ENCODE data around the gene ZFYVE28.

ZFYVE28 gene

DNA sequence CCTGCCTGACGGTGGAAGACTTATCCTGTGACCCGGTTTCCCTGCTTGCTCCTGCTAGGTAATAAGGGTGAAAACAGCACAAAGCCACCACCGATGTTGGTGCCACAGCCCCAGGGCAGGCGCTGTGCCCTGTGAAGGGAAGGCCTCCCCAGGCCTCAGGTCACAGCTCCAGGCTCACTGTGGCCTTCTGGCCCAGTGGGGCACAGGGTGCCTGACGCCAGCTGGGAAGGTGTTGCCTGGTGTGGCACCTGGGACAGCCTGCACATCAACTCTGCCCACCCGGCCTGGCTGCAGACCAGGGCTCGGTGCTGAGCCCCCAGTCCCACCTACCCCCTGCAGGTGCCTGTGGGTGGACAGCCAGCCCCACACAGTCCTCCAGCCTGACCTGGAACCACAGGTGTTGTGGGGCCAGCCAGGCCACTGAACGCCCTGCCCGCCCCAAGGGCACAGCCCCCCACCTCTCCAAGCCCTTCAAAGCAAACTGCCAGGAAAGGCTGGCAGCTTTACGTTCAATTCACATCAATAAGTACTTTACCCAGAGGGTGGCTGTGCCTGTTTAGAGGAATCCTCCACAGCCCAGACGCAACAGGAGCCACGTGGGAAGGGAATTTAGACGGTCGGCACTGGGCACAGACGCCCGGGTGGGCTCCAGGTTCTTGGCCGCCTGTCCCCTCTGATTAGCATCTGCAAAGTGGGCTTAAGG lies 54.3 kb downstream of the ZFYVE28 start:
- Mint-ChIP-seq H3K4me1 (peaks cover 9% of the 10 kb centered on the region), H3K36me3 (no peaks in the 10 kb centered on the region), H3K27me3 (no peaks in the 10 kb centered on the region), H3K4me3 (peak overlapping the region; percentile 75), H3K9me3 (no peaks in the 10 kb centered on the region), H3K27ac (peak overlapping the region; percentile 30)

DNA sequence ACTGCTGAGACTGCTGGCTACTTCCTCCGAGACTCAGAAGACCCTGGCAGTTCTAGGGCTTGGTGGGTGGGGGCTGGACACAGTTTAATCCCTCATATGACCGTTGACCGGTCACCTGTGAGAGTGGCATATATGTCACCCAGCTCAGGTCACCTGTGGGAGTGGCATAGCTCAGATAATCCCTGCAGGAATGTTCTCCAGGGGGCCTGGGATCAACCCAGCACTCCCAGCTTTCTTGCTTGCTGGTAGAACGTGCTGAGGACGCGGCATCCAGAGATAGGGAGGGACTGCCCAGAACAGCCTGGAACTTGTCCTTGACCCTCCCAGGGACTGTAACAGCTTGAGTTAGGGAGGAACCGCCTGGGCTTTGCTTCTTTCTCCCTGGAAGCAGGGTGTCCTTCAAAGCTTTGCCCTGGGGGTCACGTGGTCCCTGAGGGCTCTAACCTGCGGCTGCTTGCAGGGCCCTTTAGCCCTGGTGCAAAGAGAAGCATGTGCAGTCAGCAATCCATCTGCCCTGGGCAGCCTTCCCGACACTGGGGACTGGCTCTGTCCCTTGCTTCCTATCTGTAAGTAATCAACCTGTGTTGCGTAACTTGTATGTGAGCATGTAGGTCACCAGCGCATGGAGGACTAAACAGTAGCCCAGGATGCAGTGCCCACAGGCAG lies 55.3 kb downstream of the ZFYVE28 start:
- Mint-ChIP-seq H3K27me3 (no peaks in the 10 kb centered on the region), H3K9me3 (no peaks in the 10 kb centered on the region), H3K27ac (no peak overlapping the region), H3K4me1 (peaks cover 9% of the 10 kb centered on the region), H3K4me3 (no peak overlapping the region), H3K36me3 (no peaks in the 10 kb centered on the region)

DNA sequence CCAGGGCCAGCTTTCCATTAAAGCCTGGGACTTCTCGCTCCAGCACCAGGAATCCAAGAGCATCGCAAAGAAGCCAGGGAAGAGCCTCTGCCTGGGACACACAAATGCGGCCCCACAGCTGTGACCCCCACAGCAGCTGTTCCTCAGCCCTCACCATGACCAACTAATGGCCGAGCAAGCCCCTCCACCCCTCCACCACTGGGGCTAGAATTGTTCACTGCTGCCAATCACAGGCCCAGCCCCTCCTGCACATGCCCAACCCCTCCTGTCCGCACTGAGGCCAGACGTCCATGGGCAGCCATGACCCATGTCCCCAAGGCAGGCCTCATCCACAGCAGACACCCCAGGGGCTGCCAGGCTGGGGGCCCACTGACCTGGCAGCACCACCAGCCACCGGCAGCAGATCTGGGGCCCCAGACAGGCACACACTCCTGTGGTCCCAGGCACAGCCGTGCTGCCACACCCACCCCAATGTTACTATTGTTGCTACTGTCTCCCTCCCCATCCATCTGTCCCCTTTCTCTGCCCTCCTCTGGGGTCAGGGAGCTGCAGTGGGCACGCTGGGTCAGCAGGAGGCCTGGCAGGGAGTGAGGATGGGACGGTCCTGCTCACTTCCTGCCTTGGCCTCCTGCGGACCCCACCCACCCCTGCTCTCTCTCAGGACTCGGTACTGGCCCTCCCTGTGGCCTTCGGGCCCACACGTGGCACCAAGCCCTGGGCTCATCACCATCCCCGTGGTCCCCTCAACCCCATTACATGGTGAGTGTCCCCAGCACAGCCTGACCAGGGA lies 56.0 kb downstream of the ZFYVE28 start:
- peaks cover 9% of the 10 kb centered on the region for H3K4me1 Mint-ChIP-seq
- H3K4me3 Mint-ChIP-seq = no peak overlapping the region
- H3K27me3 Mint-ChIP-seq = no peaks in the 10 kb centered on the region
- no peaks in the 10 kb centered on the region for H3K9me3 Mint-ChIP-seq
- H3K36me3 Mint-ChIP-seq = no peaks in the 10 kb centered on the region
- no peak overlapping the region for H3K27ac Mint-ChIP-seq

DNA sequence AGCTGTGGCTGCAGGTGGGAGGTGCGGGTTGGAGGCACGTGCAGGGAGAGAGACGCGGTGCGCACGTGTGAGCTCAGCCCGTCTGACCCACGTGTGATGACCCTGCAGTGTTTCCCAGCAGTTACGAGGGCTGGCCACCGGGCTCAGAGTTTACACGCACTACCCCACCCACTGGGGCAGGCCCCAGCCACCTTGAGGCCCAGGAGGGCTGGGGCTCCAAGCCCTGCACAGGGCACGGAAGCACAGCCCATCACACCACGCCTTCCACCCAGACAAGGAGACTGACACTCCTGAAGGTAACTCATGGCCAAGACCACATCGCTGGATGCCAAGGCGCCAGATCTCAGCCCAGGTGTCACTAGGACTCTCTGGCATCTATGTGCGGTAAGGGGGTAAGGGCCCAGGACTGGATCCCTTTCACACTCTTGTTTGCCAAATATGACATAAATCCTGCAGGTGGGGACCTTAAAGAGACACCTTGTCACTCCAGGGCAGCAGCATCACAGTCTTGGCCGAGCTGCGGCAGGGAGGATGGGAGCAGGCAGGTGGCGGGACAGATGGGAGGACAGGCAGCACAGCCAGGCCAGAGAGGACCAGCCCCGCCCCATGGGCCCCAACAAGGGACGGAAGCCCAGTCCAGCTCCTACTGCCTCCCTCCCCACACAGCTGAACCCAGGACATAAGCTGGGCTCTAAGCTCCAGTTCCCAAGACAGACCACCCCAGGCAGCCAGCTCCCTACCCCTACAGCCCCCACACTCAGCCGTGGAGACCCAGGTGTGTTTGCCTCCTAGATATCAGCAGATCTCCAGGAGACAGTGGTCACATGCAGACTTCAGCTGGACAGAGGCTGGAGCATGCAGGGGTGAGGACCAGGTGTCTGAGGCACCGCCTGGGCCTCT lies 56.8 kb downstream of the ZFYVE28 start:
- H3K4me1 Mint-ChIP-seq = peaks cover 9% of the 10 kb centered on the region
- no peaks in the 10 kb centered on the region for H3K27me3 Mint-ChIP-seq
- no peak overlapping the region for H3K27ac Mint-ChIP-seq
- H3K9me3 Mint-ChIP-seq = no peaks in the 10 kb centered on the region
- no peaks in the 10 kb centered on the region for H3K36me3 Mint-ChIP-seq
- H3K4me3 Mint-ChIP-seq = no peak overlapping the region

DNA sequence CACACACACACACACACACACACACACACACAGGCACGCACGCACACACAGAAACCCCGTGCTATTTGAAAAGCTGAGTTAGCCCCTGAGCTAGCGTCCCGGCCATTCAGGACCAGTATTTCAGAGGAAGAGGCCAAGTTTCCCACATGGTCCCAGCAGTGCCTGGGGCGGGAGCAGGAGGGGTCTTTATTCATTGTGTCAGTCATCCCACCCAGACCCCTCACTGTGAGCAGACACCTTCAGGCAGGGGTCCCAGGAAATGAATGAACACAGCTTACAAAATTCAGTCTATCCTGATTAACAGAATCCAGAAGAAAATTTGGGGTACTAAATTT lies 58.1 kb downstream of the ZFYVE28 start:
- H3K36me3 Mint-ChIP-seq = no peaks in the 10 kb centered on the region
- no peaks in the 10 kb centered on the region for H3K27me3 Mint-ChIP-seq
- no peak overlapping the region for H3K27ac Mint-ChIP-seq
- H3K4me3 Mint-ChIP-seq = no peak overlapping the region
- peaks cover 14% of the 10 kb centered on the region for H3K4me1 Mint-ChIP-seq
- H3K9me3 Mint-ChIP-seq = no peaks in the 10 kb centered on the region

DNA sequence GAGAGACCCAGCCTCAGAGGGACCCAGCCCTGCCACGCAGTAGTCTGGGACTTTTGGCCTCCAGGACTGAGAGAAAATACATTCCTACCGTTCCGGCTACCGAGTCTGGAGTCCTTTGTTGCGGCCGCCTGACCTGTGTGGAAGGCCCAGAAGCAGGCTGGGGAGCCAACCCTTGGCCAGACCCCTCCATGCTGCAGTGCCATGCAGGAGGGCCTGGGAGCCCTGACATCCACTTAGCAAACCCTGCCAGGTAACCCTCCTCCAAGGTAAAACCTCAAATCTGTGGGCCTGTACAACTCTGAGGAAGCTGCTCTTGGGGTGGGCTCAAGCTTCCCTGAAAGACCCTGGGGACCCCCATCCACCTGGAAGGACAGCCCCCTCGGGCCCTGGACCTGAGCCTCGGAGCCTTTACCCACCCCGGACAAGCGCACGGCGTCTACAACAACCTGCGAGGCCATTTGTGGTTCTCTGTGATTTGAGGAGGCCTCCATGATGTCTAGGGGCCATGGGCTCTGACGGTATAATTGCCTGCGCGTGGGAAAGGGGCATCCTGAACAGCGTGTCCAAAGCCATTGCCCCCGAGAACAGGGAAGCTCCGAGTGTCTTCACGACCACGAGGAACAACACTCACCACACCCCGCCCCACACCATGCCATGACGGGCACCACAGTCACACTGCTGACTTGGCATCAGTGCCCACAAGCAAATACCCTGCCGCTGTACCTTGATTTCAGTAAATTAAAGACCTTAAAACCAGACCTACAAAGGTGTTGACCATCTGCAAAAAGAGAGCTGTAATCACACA lies 58.7 kb downstream of the ZFYVE28 start:
- no peaks in the 10 kb centered on the region for H3K36me3 Mint-ChIP-seq
- no peak overlapping the region for H3K4me3 Mint-ChIP-seq
- H3K27me3 Mint-ChIP-seq = no peaks in the 10 kb centered on the region
- H3K27ac Mint-ChIP-seq = no peak overlapping the region
- H3K9me3 Mint-ChIP-seq = no peaks in the 10 kb centered on the region
- peaks cover 17% of the 10 kb centered on the region for H3K4me1 Mint-ChIP-seq

DNA sequence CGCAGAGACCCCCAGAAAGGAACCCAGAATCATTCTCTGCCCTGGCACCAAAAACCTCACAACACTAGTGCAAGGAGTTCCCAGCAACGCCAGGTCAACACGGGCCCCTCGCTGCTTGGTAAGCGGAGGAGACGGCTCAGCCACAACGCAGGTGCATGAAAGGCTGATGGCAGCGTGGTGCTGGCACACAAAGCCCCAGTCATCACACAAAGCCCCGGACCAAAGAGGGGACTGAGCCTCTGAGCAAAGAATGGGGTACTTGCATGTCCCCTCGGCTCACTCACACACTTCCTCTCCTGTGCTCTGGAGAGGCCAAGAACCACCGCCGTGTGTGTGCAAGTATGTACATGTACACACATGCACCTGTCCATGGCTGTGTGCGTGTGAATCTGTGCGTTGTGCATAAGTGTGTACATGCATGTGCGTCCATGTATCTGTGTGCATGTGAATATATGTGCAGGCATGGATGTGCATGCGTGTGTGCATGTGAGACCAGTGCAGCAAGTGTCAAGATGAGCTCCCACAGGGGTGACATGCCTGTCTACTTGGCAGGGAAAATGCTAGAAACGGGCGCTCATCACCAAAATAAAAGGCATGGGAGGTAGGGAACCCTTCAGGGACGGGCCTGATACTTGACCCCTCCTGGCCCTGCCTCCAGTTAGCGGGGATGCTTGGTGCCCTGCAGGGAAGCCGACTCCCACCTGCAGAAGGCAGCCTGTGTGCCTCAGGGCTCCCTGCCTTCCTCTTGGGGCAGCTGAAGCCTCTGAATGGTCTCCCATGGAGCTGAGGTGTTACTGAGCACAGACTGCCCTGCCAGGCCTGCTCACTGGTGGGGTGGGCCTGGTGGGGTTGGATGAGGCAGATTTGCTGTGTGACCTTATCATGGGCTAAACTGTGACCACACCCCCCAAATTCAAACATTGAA lies 60.4 kb downstream of the ZFYVE28 start:
- no peaks in the 10 kb centered on the region for H3K36me3 Mint-ChIP-seq
- no peak overlapping the region for H3K4me3 Mint-ChIP-seq
- peaks cover 13% of the 10 kb centered on the region for H3K4me1 Mint-ChIP-seq
- no peaks in the 10 kb centered on the region for H3K9me3 Mint-ChIP-seq
- no peak overlapping the region for H3K27ac Mint-ChIP-seq
- no peaks in the 10 kb centered on the region for H3K27me3 Mint-ChIP-seq

DNA sequence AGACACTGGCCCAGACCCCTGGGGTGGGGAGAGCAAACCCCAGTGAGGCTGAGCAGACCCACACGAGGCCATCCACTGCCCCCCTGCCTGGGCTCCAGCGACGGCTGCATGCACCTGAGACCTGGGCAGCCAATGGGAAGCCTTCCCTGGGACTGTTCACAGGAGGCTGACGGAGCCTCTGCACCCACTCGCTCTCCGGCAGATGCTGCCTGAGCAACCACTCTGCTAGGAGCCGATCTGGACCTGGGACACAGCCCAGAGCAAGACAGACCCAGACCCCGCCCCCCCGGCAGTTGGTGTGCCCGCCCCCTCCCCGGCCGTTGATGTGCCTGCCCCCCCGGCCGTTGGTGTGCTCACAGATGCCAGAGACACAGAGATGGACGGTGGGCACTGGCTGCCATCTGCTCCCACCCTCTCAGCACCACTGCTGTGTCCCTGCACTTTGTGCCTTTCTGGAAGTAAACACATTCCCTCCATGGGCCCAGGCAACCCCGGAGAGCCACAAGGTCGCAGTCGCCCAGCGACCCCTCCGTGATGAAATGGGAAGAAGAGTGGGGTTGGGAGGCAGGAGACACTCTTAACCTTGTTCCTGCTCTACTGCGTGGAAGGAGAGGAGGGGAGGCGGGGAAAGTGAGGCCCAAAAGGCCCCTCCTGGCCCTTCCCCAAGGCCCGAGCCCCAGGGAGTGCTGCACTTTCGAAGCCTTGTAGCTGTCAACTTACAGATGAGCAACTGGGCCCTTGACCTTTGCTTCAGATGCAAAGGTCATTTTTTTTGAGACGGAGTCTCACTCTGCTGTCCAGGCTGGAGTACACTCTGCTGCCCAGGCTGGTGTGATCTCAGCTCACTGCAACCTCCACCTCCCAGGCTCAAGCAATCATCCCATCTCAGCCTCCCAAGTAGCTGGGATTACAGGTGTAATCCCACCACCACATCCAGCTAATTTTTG lies 62.0 kb downstream of the ZFYVE28 start:
- no peak overlapping the region for H3K4me3 Mint-ChIP-seq
- no peaks in the 10 kb centered on the region for H3K36me3 Mint-ChIP-seq
- peaks cover 10% of the 10 kb centered on the region for H3K4me1 Mint-ChIP-seq
- no peaks in the 10 kb centered on the region for H3K9me3 Mint-ChIP-seq
- no peaks in the 10 kb centered on the region for H3K27me3 Mint-ChIP-seq
- no peak overlapping the region for H3K27ac Mint-ChIP-seq

DNA sequence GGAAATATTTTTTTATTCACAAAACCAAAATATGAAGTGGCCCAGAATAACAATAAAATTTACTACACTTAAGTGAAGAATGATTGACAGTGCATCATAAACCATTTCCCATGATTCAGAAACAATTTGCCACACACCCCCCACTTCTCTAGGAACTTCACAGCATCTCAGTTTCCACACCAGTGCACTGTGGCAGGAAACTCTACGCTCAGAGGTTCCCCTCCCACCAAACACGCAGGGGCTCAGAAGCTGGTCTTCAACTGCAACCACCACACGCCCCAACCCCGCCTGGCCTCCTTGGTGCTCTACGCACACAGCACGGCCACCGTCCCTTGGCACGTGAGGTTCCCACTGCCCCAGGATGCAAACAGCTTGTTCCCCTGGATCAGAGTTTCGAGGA lies 63.7 kb downstream of the ZFYVE28 start:
- peak overlapping the region; percentile 39 for H3K4me3 Mint-ChIP-seq

DNA sequence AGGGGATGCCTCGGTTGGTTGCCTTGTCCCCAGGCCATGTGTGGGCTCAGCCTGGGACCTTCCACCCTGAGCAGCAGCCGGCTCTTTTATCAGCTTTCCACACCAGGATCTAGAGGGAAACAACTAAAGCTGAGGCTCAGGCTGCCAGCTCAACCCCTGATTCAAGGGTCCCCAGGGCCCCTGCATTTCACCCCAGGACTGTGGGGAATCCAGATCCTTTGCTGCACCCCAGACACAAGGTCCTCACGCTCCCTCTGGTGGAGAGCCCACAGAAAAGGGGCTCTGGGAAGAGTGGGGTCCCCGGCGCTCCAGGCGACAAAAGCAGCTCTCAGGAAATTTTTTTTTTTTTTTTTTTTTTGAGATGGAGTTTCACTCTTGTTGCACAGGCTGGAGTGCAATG lies 64.3 kb downstream of the ZFYVE28 start:
- Mint-ChIP-seq H3K36me3 (no peaks in the 10 kb centered on the region), H3K27me3 (no peaks in the 10 kb centered on the region), H3K4me3 (no peak overlapping the region), H3K9me3 (no peaks in the 10 kb centered on the region), H3K4me1 (peaks cover 10% of the 10 kb centered on the region), H3K27ac (no peak overlapping the region)

More for the DNA sequence above, 63.7 kb downstream of the ZFYVE28 start:
- no peaks in the 10 kb centered on the region for H3K9me3 Mint-ChIP-seq
- H3K27ac Mint-ChIP-seq = no peak overlapping the region
- H3K27me3 Mint-ChIP-seq = no peaks in the 10 kb centered on the region
- no peaks in the 10 kb centered on the region for H3K36me3 Mint-ChIP-seq
- H3K4me1 Mint-ChIP-seq = peaks cover 10% of the 10 kb centered on the region

DNA sequence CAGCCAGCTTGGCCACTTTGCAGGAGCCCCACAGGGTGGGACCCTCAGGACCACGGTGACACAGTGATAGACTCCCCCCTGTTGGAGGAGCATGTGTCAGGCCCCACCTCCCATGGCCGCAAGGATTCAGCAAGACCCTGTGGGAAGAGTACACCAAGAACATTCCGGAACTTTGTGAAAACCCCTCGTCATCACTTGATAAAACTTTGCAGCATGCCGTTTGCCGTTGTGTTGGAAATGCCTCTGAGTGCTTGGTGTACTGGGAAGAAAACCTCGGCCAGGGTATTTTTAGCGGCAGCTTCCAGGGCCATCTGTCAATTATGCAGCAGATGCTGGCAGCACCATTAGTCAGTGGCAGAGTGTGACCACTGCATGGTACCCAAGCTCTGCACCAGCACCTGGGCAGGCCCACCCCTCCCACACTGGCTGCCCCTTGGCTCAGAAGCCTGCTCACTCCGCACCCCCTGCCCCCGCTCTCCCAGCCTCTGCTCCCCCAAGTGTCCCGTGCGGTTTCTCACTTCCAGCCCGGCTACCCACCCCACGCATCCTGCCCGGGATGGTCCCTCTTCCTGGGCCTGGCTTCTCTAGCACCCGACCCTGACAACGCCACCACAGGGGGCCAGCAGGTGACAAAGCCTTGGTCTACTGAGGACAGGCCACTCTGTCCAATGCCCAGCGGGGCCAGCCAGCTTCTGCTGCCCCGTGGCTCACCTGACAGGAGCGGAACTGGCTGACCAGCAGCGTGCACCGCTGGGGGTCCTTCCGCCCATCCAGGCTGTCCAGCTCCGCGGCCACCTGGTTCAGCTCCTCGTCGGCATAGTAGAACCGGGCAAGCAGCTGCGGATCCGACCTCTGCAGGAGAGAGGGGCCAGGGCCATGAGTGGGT lies 65.0 kb downstream of the ZFYVE28 start:
- Mint-ChIP-seq H3K4me3 (no peak overlapping the region), H3K9me3 (no peaks in the 10 kb centered on the region), H3K4me1 (peaks cover 13% of the 10 kb centered on the region), H3K27me3 (no peaks in the 10 kb centered on the region), H3K27ac (no peak overlapping the region), H3K36me3 (no peaks in the 10 kb centered on the region)

DNA sequence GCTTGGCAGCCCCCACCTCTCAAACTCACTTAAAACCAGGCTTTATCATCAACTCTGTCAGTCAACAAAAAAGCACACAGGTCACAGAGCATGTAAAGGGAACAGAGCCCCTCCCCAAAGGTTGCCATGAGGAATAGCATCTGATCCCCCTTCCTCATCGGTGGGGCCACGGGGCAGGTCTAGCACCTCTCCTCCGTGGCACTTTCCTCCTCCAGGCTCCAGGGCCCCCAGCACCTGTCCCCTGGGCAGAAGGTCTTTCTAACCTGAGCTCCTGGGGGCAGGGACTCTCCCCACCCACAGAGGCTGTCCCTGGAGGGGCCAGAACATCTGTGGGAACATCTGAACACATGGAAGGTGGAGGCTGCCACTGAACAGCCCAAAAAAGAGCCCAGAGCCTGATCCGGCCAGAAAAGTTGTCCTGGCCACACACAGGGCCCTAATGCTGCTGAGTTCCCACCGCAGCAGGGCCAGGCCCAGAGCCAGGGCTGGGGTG lies 65.7 kb downstream of the ZFYVE28 start:
- Mint-ChIP-seq H3K27me3 (no peaks in the 10 kb centered on the region), H3K36me3 (no peaks in the 10 kb centered on the region), H3K9me3 (no peaks in the 10 kb centered on the region), H3K4me1 (peaks cover 16% of the 10 kb centered on the region), H3K27ac (no peak overlapping the region), H3K4me3 (no peak overlapping the region)

All from activated naive CD4-positive, alpha-beta T cell treated with anti-CD3 and anti-CD28 coated beads, Interleukin-2, amount 50 U/mL, for 24 hours (primary cell).